WTC11 (cell line): ENCODE results near the gene TSSC4. TPM values are rescaled to one million over a fixed set of nuclear protein-coding genes. Genes with fewer than 3 reads are reported as not detected.
A peak's percentile ranks its signal among the peaks of the same experiment; 100 is the strongest.

ENCODE experiments used
- ATAC-seq: fragments of 200-7000 bp; cut with Tn5 transposase; 2 replicates; pipeline ENCODE4 v1.10.0; 2021; ENCODE audit warnings: mild to moderate bottlenecking, moderate library complexity
- CTCF ChIA-PET: fragments of 300-600 bp; sonication (Branson Sonifier 250); formaldehyde crosslinking; loops from one replicate; lab custom pipeline; 2021; ENCODE audit warnings: antibody characterized with exemption; lab: Charles Lee
- POLR2A ChIA-PET: fragments of 350-600 bp; sonication (Branson Sonifier 250); formaldehyde crosslinking; loops from one replicate; lab custom pipeline; 2021; ENCODE audit warnings: antibody characterized with exemption; lab: Charles Lee
- DNase-seq: peaks from one replicate; pipeline ENCODE4 v3.0.0; 2021; ENCODE audit warnings: low spot score
- H3K27ac Mint-ChIP-seq: 2 replicates; pipeline ENCODE4 v1.8.0; 2021; ENCODE audit warnings: mixed read lengths
- H3K27me3 Mint-ChIP-seq: 2 replicates; pipeline ENCODE4 v1.8.0; 2021; ENCODE audit warnings: low read depth, mild to moderate bottlenecking, moderate library complexity, mixed read lengths
- H3K36me3 Mint-ChIP-seq: 2 replicates; pipeline ENCODE4 v1.8.0; 2021; ENCODE audit warnings: mixed read lengths
- H3K4me1 Mint-ChIP-seq: 2 replicates; pipeline ENCODE4 v1.8.0; 2022; ENCODE audit warnings: mixed read lengths
- H3K4me3 Mint-ChIP-seq: 2 replicates; pipeline ENCODE4 v1.8.0; 2021; ENCODE audit warnings: mild to moderate bottlenecking, moderate library complexity, mixed read lengths
- H3K9me3 Mint-ChIP-seq: 2 replicates; pipeline ENCODE4 v1.8.0; 2021; ENCODE audit warnings: mixed read lengths
- ATF1 ChIP-seq: sonication (generic); formaldehyde crosslinking; IDR thresholded peaks from 2 replicates; pipeline ENCODE4 v1.8.1; 2023; ENCODE audit warnings: mild to moderate bottlenecking, moderate library complexity, missing genetic modification reagents
- CBFB ChIP-seq: sonication (generic); formaldehyde crosslinking; IDR thresholded peaks from 2 replicates; pipeline ENCODE4 v1.8.1; 2022; ENCODE audit warnings: mild to moderate bottlenecking, low read depth, missing genetic modification reagents
- ESRRA ChIP-seq: sonication (generic); formaldehyde crosslinking; IDR thresholded peaks from 2 replicates; pipeline ENCODE4 v1.8.1; 2022; ENCODE audit warnings: mild to moderate bottlenecking, missing genetic modification reagents, borderline replicate concordance
- FOXJ3 ChIP-seq: sonication (generic); formaldehyde crosslinking; IDR thresholded peaks from 2 replicates; pipeline ENCODE4 v1.9.0; 2021; ENCODE audit warnings: missing genetic modification reagents, mild to moderate bottlenecking, borderline replicate concordance
- FOXP1 ChIP-seq: sonication (generic); formaldehyde crosslinking; IDR thresholded peaks from 2 replicates; pipeline ENCODE4 v1.8.0; 2022; ENCODE audit warnings: missing genetic modification reagents, mild to moderate bottlenecking, moderate library complexity, borderline replicate concordance
- GTF2I ChIP-seq: fragments of 250-450 bp; sonication (Bioruptor Pico); conservative IDR thresholded peaks from 2 replicates; pipeline ENCODE4 v1.4.0; 2021; ENCODE audit warnings: mild to moderate bottlenecking
- JUN ChIP-seq: sonication (generic); formaldehyde crosslinking; IDR thresholded peaks from 2 replicates; pipeline ENCODE4 v1.8.0; 2023; ENCODE audit warnings: mild to moderate bottlenecking, missing genetic modification reagents
- NFE2L1 ChIP-seq: sonication (generic); formaldehyde crosslinking; IDR thresholded peaks from 2 replicates; pipeline ENCODE4 v1.8.1; 2023; ENCODE audit warnings: missing genetic modification reagents
- NFYB ChIP-seq: sonication (generic); formaldehyde crosslinking; conservative IDR thresholded peaks from 2 replicates; pipeline ENCODE4 v1.8.0; 2022; ENCODE audit warnings: low read depth, missing genetic modification reagents
- RORB ChIP-seq: fragments of 250-450 bp; sonication (Bioruptor Pico); IDR thresholded peaks from 2 replicates; pipeline ENCODE4 v1.9.0; 2021; ENCODE audit warnings: mild to moderate bottlenecking
- SP1 ChIP-seq: sonication (generic); formaldehyde crosslinking; conservative IDR thresholded peaks from 2 replicates; pipeline ENCODE4 v1.8.1; 2022; ENCODE audit warnings: missing genetic modification reagents
- ZNF219 ChIP-seq: sonication (generic); formaldehyde crosslinking; IDR thresholded peaks from 2 replicates; pipeline ENCODE4 v1.8.0; 2023; ENCODE audit warnings: missing genetic modification reagents, mild to moderate bottlenecking, borderline replicate concordance
- ZNF416 ChIP-seq: fragments of 250-450 bp; sonication (Bioruptor Pico); IDR thresholded peaks from 2 replicates; pipeline ENCODE4 v1.9.0; 2021; ENCODE audit warnings: mild to moderate bottlenecking, inconsistent platforms
- ZNF671 ChIP-seq: fragments of 250-450 bp; sonication (Bioruptor Pico); IDR thresholded peaks from 2 replicates; pipeline ENCODE4 v1.8.0; 2021; ENCODE audit warnings: mild to moderate bottlenecking
- total RNA-seq: library from RNA; stranded (reverse); gene quantifications from 3 replicates; pipeline ENCODE4 v1.2.3, GENCODE V29; 2021
- TF ChIP-seq, protein P1 (sequence below): fragments of 200-600 bp; IDR thresholded peaks from 2 replicates; pipeline ENCODE4 v1.8.0; 2022; ENCODE audit warnings: antibody characterized with exemption
- TF ChIP-seq, protein P2 (sequence below): sonication (generic); formaldehyde crosslinking; IDR thresholded peaks from 2 replicates; pipeline ENCODE4 v1.8.0; 2022; ENCODE audit warnings: mild to moderate bottlenecking, missing genetic modification reagents
- TF ChIP-seq, protein P3 (sequence below): sonication (generic); formaldehyde crosslinking; IDR thresholded peaks from 2 replicates; pipeline ENCODE4 v1.8.0; 2023; ENCODE audit warnings: missing genetic modification reagents
- TF ChIP-seq, protein P4 (sequence below): sonication (generic); formaldehyde crosslinking; IDR thresholded peaks from 2 replicates; pipeline ENCODE4 v1.8.1; 2023; ENCODE audit warnings: mild to moderate bottlenecking, missing genetic modification reagents, moderate library complexity
- TF ChIP-seq, protein P5 (sequence below): sonication (generic); formaldehyde crosslinking; IDR thresholded peaks from 2 replicates; pipeline ENCODE4 v1.8.1; 2023; ENCODE audit warnings: mild to moderate bottlenecking, missing genetic modification reagents, borderline replicate concordance
- TF ChIP-seq, protein P6 (sequence below): fragments of 250-450 bp; sonication (Bioruptor Pico); IDR thresholded peaks from 2 replicates; pipeline ENCODE4 v2.1.2; 2022; ENCODE audit warnings: mild to moderate bottlenecking, moderate library complexity
- TF ChIP-seq, protein P7 (sequence below): fragments of 250-450 bp; sonication (Bioruptor Pico); IDR thresholded peaks from 2 replicates; pipeline ENCODE4 v1.8.0; 2021; ENCODE audit warnings: mild to moderate bottlenecking

TSSC4 gene
- total RNA-seq, 1 experiment from 2014 or later = 41.4 TPM

DNA sequence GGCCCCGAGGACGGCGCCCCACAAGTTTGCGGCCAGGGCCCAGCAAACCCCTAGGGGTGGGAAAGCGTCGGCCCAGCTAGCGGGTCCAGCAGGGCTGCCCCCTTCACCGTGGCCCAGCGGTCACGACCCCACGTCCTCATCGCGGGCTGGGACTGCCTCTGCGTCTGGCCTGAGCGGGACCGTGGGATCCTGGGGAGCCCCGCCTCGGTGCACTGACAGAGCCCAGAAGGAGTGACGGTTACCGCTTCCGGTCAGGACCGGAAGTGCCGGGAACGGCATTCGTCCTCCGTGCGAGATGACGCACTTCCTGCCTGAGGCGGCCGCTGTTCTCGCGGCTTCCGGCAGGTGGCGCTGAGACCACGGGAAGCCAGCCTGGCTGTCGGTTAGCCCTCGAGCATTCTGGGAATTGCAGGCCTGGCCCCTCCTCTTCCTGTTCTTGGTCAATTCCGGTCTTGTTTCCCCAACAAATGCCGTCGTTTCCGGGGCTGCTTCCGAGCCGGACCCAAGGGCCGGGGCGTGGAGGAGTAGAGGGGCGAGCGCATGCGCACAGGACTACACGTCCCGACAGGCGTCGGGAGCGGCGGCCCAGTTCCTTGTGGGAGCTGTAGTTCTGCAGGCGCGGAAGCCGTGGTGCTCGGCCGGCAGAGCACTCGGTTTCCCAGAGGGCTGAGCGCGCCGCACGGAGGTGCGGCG, at the start of gene TSSC4 (continued):
- TF ChIP-seq, protein P1, sequence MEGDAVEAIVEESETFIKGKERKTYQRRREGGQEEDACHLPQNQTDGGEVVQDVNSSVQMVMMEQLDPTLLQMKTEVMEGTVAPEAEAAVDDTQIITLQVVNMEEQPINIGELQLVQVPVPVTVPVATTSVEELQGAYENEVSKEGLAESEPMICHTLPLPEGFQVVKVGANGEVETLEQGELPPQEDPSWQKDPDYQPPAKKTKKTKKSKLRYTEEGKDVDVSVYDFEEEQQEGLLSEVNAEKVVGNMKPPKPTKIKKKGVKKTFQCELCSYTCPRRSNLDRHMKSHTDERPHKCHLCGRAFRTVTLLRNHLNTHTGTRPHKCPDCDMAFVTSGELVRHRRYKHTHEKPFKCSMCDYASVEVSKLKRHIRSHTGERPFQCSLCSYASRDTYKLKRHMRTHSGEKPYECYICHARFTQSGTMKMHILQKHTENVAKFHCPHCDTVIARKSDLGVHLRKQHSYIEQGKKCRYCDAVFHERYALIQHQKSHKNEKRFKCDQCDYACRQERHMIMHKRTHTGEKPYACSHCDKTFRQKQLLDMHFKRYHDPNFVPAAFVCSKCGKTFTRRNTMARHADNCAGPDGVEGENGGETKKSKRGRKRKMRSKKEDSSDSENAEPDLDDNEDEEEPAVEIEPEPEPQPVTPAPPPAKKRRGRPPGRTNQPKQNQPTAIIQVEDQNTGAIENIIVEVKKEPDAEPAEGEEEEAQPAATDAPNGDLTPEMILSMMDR = peak; percentile 86
- TF ChIP-seq ZNF671 = no peak
- no peak for TF ChIP-seq ZNF416
- TF ChIP-seq FOXP1 (CRISPR knock-in tag) = peak; percentile 51; the same call in 1 of the 2 replicates
- TF ChIP-seq, protein P2, sequence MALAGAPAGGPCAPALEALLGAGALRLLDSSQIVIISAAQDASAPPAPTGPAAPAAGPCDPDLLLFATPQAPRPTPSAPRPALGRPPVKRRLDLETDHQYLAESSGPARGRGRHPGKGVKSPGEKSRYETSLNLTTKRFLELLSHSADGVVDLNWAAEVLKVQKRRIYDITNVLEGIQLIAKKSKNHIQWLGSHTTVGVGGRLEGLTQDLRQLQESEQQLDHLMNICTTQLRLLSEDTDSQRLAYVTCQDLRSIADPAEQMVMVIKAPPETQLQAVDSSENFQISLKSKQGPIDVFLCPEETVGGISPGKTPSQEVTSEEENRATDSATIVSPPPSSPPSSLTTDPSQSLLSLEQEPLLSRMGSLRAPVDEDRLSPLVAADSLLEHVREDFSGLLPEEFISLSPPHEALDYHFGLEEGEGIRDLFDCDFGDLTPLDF = no peak
- TF ChIP-seq, protein P3, sequence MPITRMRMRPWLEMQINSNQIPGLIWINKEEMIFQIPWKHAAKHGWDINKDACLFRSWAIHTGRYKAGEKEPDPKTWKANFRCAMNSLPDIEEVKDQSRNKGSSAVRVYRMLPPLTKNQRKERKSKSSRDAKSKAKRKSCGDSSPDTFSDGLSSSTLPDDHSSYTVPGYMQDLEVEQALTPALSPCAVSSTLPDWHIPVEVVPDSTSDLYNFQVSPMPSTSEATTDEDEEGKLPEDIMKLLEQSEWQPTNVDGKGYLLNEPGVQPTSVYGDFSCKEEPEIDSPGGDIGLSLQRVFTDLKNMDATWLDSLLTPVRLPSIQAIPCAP (CRISPR knock-in tag) = no peak; the same call in 1 of the 2 replicates
- TF ChIP-seq, protein P4, sequence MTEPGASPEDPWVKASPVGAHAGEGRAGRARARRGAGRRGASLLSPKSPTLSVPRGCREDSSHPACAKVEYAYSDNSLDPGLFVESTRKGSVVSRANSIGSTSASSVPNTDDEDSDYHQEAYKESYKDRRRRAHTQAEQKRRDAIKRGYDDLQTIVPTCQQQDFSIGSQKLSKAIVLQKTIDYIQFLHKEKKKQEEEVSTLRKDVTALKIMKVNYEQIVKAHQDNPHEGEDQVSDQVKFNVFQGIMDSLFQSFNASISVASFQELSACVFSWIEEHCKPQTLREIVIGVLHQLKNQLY = peak; percentile 67; the same call in 1 of the 2 replicates
- TF ChIP-seq ATF1 (CRISPR knock-in tag) = peak; percentile 55
- TF ChIP-seq NFE2L1 (CRISPR knock-in tag) = no peak
- TF ChIP-seq FOXJ3 (CRISPR knock-in tag) = no peak
- TF ChIP-seq, protein P5, sequence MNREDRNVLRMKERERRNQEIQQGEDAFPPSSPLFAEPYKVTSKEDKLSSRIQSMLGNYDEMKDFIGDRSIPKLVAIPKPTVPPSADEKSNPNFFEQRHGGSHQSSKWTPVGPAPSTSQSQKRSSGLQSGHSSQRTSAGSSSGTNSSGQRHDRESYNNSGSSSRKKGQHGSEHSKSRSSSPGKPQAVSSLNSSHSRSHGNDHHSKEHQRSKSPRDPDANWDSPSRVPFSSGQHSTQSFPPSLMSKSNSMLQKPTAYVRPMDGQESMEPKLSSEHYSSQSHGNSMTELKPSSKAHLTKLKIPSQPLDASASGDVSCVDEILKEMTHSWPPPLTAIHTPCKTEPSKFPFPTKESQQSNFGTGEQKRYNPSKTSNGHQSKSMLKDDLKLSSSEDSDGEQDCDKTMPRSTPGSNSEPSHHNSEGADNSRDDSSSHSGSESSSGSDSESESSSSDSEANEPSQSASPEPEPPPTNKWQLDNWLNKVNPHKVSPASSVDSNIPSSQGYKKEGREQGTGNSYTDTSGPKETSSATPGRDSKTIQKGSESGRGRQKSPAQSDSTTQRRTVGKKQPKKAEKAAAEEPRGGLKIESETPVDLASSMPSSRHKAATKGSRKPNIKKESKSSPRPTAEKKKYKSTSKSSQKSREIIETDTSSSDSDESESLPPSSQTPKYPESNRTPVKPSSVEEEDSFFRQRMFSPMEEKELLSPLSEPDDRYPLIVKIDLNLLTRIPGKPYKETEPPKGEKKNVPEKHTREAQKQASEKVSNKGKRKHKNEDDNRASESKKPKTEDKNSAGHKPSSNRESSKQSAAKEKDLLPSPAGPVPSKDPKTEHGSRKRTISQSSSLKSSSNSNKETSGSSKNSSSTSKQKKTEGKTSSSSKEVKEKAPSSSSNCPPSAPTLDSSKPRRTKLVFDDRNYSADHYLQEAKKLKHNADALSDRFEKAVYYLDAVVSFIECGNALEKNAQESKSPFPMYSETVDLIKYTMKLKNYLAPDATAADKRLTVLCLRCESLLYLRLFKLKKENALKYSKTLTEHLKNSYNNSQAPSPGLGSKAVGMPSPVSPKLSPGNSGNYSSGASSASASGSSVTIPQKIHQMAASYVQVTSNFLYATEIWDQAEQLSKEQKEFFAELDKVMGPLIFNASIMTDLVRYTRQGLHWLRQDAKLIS (CRISPR knock-in tag) = 0 out of 2 replicates have a peak, but pooled peaks have one; percentile 77
- TF ChIP-seq JUN (CRISPR knock-in tag) = no peak

DNA sequence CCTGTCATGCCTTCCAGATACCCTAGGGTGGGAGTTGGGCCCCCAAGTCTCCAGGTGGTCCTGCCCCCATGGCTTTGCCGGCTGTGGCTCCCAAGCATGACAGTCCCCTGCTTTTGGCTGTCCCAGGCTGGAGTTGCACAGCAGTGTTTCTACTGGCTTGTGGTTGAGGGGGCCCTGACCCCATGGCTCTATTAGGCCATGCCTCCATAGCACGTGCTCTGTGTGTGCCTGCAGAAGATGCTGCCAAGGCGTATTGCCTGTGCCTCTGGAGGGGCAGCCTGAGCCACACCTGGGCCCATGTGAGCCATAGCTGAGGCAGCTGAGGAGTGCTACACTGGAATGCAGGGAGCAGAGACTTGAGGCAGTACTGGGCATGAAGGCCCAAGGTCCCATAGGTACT, 48.8 kb upstream of the TSSC4 start:
- ChIA-PET CTCF (no interaction called here), POLR2A (no interaction called here)
- Mint-ChIP-seq H3K36me3 (peaks cover 22% of the 10 kb centered on the region), H3K4me3 (no peak overlapping the region), H3K9me3 (peaks cover 55% of the 10 kb centered on the region), H3K4me1 (no peaks in the 10 kb centered on the region), H3K27me3 (peaks cover 71% of the 10 kb centered on the region), H3K27ac (no peak overlapping the region)
- no peak for DNase-seq
- no peak for ATAC-seq
- TF ChIP-seq ZNF219 (CRISPR knock-in tag) (no peak), CBFB (CRISPR knock-in tag) (no peak), SP1 (CRISPR knock-in tag) (no peak), ESRRA (no peak), GTF2I (CRISPR knock-in tag) (no peak), RORB (CRISPR knock-in tag) (no peak), FOXP1 (CRISPR knock-in tag) (no peak), NFYB (no peak)
- TF ChIP-seq, protein P1 = no peak
- TF ChIP-seq, protein P6, sequence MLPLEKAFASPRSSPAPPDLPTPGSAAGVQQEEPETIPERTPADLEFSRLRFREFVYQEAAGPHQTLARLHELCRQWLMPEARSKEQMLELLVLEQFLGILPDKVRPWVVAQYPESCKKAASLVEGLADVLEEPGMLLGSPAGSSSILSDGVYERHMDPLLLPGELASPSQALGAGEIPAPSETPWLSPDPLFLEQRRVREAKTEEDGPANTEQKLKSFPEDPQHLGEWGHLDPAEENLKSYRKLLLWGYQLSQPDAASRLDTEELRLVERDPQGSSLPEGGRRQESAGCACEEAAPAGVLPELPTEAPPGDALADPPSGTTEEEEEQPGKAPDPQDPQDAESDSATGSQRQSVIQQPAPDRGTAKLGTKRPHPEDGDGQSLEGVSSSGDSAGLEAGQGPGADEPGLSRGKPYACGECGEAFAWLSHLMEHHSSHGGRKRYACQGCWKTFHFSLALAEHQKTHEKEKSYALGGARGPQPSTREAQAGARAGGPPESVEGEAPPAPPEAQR (CRISPR knock-in tag) = no peak
- TF ChIP-seq, protein P2 = no peak
- TF ChIP-seq, protein P7, sequence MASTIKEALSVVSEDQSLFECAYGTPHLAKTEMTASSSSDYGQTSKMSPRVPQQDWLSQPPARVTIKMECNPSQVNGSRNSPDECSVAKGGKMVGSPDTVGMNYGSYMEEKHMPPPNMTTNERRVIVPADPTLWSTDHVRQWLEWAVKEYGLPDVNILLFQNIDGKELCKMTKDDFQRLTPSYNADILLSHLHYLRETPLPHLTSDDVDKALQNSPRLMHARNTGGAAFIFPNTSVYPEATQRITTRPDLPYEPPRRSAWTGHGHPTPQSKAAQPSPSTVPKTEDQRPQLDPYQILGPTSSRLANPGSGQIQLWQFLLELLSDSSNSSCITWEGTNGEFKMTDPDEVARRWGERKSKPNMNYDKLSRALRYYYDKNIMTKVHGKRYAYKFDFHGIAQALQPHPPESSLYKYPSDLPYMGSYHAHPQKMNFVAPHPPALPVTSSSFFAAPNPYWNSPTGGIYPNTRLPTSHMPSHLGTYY (CRISPR knock-in tag) = no peak
